Inflammatory macrophage (primary cell): ENCODE measurements around the gene REL.
A peak's percentile ranks its signal among the peaks of the same experiment; 100 is the strongest.
"Not testable (repeated sequence)": the region's sequence is repeated elsewhere in the genome, so short reads cannot be mapped to it uniquely, and the experiment has no call there.

ENCODE experiments used
- DNase-seq, 2 donors: peaks; one replicate each; pipeline ENCODE4 v3.0.0-alpha.2; 2020 to 2022

REL gene

GRCh38 chr2:60868589-60869273, 12.6 kb upstream of the REL start:
- no peak for DNase-seq

DNA sequence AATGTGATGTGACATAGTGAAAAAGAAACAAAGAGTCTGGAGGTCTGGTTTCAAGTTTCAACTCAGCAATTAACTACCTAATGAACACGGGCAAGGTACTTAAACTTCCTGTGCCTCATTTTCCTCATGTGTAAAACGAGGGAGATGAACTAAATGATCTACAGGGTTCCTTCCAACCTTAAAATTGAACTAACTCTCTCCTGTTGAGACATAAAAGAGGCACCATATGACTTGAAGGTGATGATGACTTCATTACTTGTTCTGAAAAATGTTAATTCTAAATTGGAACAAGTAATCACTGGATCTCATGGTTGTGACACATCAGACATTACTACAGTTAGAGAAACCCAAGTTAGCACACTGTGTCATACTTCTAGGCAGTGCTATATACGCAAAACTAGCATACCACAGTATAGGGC, 8.9 kb upstream of the REL start:
- peak; percentile 51 to 69 for DNase-seq

GRCh38 chr2:60873381-60873780, 8.0 kb upstream of the REL start:
- DNase-seq: no peak

DNA sequence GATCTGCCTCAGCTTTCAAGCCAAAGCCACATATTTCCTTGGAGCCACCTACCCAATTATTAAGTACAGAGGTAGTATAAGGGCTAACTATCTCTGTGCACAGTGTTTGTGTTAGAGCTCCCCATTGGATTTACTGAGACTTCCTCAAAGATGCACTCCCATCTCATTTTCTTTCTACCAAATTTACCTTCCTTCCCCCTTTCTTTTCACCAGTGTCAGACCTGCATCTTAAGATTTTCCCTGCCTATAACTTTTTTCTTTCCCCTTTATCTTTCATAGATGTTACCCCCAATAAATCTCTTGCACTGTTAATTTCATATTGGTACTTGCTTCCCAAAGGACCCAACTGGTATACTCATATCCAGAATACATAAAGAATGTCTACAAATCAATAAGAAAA, 5.9 kb upstream of the REL start:
- no peak for DNase-seq

- DNase-seq: no peak
Observed at GRCh38 chr2:60880643-60881046, 729 bp upstream of the REL start.

- peak; percentile 84 to 86 for DNase-seq
Observed at GRCh38 chr2:60882971-60883753, 1.8 kb downstream of the REL start.

DNA sequence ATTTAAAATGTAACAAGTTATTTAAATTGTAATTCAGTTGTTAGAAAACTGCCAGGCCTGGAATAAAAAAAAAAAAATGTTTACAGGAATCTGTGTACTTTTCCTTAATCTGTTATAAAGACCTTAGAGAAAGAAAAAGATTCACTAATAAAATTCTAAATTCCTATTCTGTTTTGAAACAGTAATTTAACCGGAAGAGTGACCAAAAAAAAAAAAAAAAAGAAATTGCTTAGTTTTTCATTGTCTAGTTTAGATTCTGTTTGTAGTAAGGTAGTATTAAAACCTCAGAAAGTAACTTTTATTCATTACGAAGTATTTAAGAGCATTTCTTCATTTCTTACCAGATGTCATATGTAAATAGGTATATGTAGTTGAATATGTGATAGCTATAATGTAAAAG, 2.5 kb downstream of the REL start:
- peak in 1 of 2 donors; percentile 34 for DNase-seq

GRCh38 chr2:60884800-60885199, 3.4 kb downstream of the REL start:
- peak in 1 of 2 donors; percentile 49 for DNase-seq

DNA sequence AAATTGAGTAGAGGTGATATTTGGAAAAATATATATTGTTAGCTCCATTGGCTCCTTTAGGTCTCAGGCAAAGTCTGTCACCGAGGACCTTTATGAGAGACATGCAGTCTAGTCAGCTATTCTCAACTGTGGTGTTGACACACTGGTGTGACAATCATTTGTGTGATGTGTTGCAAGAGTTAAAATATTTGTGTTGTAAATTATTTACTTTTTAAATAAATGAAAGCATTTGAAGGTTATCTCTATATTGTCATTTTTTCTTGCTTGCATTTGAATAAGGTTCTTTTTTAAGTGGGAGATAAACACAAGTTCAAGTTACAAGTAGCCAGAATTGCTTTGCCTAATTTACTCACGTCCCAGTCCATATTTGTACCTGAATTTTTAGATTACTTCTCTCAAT, 4.3 kb downstream of the REL start:
- DNase-seq: peak; percentile 60 to 62

GRCh38 chr2:60886991-60887390, 5.6 kb downstream of the REL start:
- peak; percentile 28 to 65 for DNase-seq

DNA sequence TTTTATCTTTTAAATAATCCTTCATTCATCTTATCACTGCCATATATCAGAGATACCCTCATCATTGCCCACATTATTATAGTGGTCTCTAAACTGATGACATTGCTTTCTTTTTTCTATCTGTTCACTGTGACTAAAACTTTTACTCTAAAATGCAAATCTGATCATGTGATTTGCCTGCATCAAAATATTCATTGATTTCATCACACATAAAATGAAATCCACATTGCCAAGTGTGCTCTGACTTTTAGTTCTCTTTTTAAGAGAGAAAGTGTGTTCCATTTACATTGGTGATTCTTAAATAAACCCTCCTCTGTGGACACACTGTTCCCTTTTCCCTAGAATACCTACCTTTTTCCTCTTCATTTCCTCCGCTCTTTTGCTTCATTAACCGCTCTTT, 7.5 kb downstream of the REL start:
- DNase-seq: peak; percentile 15 to 57

- not testable (repeated sequence) for DNase-seq
Observed at GRCh38 chr2:60889581-60890392, 8.4 kb downstream of the REL start.

- DNase-seq: no peak
Observed at GRCh38 chr2:60890393-60890707, 9.0 kb downstream of the REL start.

DNA sequence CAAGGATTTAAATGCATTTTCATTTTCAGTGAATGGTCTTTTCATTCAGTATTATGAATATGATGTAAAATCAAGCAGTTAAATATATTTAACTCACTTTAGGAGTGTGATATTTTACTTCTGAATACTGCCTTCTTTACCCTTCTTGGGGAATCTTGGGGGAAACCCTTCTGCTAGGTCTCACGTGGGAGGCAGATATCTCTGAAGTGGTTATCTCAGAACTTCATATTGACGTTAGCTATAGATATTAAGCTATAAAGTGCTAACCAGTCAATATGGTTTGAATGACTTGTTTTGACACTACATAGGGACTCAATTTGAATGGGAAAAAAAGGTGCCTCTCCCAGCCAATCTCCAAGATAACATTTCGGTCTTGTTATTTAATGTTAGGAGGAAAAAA, 9.8 kb downstream of the REL start:
- DNase-seq: no peak

GRCh38 chr2:60898567-60898966, 17.2 kb downstream of the REL start:
- DNase-seq: no peak

- DNase-seq: peak; percentile 77 to 85
Observed at GRCh38 chr2:60899230-60899891, 18.0 kb downstream of the REL start.

DNA sequence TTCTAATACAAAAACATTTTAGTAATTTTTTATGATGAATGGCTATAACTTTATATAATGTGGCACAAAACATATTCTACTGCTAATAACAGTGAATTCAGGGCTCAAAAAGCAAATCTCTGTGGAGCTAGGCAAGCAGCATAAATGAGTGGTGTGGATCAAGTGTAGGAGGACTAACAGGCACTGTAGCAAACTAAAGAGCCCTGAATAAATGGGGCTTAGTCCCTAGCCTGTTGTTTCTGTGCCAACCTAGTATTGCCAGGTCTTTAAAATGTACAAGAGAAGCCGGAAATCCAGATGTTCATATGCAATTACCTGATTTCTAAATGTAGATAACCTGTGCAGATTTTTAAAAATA, 18.5 kb downstream of the REL start:
- DNase-seq: no peak

- not testable (repeated sequence) for DNase-seq
Observed at GRCh38 chr2:60901296-60901695, 19.9 kb downstream of the REL start.

- DNase-seq: peak in 1 of 2 donors; percentile 27
Observed at GRCh38 chr2:60905867-60906266, 24.5 kb downstream of the REL start.

DNA sequence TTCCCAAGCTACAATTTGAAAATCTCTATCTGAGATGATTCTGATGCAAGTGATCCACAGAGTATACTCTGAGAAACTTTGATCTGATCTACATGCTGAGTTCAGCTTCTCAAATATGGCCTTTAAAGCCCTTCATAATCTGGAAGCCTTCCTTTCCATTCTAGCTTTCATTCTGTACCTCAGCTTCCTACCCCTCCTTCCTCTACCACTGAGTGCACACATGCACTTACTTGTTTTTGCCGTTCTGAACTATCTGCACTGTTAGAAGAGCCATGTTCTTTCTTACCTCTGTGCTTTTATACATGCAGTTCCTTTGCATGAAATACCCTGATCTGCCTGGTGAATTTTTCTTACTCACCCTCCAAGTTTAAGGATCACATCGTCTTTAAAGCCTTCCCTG, 25.0 kb downstream of the REL start:
- no peak for DNase-seq

GRCh38 chr2:60907329-60907728, 26.0 kb downstream of the REL start:
- no peak for DNase-seq

DNA sequence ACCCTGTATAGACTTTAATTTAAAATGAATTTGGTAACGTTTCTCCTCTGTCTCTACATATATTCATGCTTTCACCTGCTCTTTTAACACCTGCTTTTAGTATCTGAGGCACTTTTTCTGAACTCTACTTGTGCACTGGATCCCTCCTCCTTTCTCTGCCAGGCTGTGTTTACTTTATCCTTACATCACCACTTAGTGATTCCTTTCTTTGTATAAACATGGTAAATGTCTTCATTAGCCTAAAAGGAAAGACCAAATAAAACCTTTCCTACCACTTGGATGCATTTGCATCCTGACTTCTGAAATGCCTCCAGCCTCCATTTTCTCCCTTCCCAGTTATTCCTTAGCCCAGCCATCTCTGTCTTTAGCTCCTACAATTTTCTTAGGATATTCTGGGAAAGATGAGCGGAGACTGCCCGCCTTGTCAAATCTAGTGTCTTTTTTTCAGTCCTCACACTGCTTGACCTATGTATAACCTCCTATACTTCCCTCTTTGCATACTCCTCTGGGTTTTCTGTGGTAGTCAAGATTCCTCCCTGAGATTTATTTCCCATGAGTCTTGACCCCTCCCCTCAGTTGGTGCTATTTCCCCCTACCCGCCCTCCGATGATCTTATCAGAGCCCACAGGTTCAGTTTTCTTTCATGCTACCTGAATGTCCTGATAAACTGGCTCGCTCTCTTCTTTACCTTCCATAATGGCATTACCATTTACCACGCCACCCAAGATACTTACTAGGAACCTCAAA, 44.8 kb downstream of the REL start:
- DNase-seq: peak; percentile 30 to 34
